ENCODE measurements around the gene PRKCA. TPM values are rescaled to one million over a fixed set of nuclear protein-coding genes. Genes with fewer than 3 reads are reported as not detected.

Gene PRKCA
- total and polyA plus RNA-seq, 2 donors (not counting 3 experiments of a cell fraction or from before 2014, with no cell fraction given) = 7.5 to 34.2 TPM

- Histone ChIP-seq H3K4me2 (ENCODE audit: insufficient read depth, low read length) (no peak overlapping the region), H3K79me2 (ENCODE audit: control insufficient read depth, insufficient read depth, low read length) (no peaks in the 10 kb centered on the region), H3K9ac (replicated peaks; ENCODE audit: extremely low read depth, insufficient read depth, low read length) (no peak overlapping the region), H3K9me1 (replicated peaks; ENCODE audit: control insufficient read depth, extremely low read depth, insufficient read depth, low read length) (no peaks in the 10 kb centered on the region), H3K9me3 (replicated peaks; ENCODE audit: control insufficient read depth, insufficient read depth, low read length) (no peaks in the 10 kb centered on the region), H3K4me3 (replicated peaks in 1 of 3; ENCODE audit: insufficient read depth in 1 of 3, low read depth in 1 of 3, low read length in 3 of 3) (no peak overlapping the region), H2AFZ (ENCODE audit: low read depth, low read length) (no peak overlapping the region), H3K36me3 (ENCODE audit: control insufficient read depth in 2 of 2, extremely low read depth in 1 of 2, insufficient read depth in 2 of 2, low read length in 2 of 2) (no peaks in the 10 kb centered on the region), H3K27me3 (ENCODE audit: control insufficient read depth in 2 of 2, insufficient read depth in 2 of 2, low read length in 2 of 2) (peaks cover 0 to 4% of the 10 kb centered on the region in 2 experiments), H3K4me1 (ENCODE audit: control insufficient read depth, extremely low read depth, insufficient read depth, low read length) (no peaks in the 10 kb centered on the region), H4K20me1 (replicated peaks; ENCODE audit: control insufficient read depth, extremely low read depth, insufficient read depth, low read length) (no peaks in the 10 kb centered on the region), H3K27ac (ENCODE audit: insufficient read depth, low read depth, low read length) (no peak overlapping the region)
- ChIA-PET POLR2A (no interaction called here), CTCF (interaction anchor here (1.2 kb wide), 1 partner anchor 46 kb away, joined by 3 read pairs; no protein-coding TSS in a partner anchor)
- DNase-seq (ENCODE audit: low read depth, low spot score) = no peak
- intact Hi-C loops (cut with micrococcal nuclease) (no loop called here), dilution Hi-C loops (cut with MboI; ENCODE audit: extremely low pct_ligation_motif_present, low sequenced_read_pairs) (no loop called here)
- no peak for FAIRE-seq
- TF ChIP-seq POLR2AphosphoS5 (IDR thresholded peaks at IDR 0.05; ENCODE audit: insufficient read depth, low read depth, low read length) (no peak), EZH2 (IDR thresholded peaks at IDR 0.05; ENCODE audit: borderline replicate concordance, low read depth, low read length, severe bottlenecking) (no peak), JUN (IDR thresholded peaks at IDR 0.05; ENCODE audit: borderline replicate concordance, insufficient read depth, insufficient read length, low read depth) (no peak), POLR2A (IDR thresholded peaks at IDR 0.05; ENCODE audit: low read depth, low read length) (no peak), CTCF (IDR thresholded peaks at IDR 0.05; ENCODE audit: extremely low read depth in 1 of 2, insufficient read depth in 1 of 2, low read depth in 1 of 2, low read length in 2 of 2) (no peak), GATA2 (IDR thresholded peaks at IDR 0.05; ENCODE audit: insufficient read depth, insufficient read length, low read depth, low read length) (no peak), MYC (IDR thresholded peaks at IDR 0.05; ENCODE audit: low read depth, low read length) (no peak), FOS (IDR thresholded peaks at IDR 0.05; ENCODE audit: borderline replicate concordance, insufficient read depth, low read length) (no peak), MAX (IDR thresholded peaks at IDR 0.05; ENCODE audit: insufficient read depth, insufficient read length) (no peak)
- BruUV-seq (replicated peaks) = no TSS peak
Measured at GRCh38 chr17:66817750-66818149, 515.3 kb downstream of the PRKCA start.

All from endothelial cell of umbilical vein (primary cell).